Measurements from ENCODE around the gene RNF144B.

Gene RNF144B

DNA sequence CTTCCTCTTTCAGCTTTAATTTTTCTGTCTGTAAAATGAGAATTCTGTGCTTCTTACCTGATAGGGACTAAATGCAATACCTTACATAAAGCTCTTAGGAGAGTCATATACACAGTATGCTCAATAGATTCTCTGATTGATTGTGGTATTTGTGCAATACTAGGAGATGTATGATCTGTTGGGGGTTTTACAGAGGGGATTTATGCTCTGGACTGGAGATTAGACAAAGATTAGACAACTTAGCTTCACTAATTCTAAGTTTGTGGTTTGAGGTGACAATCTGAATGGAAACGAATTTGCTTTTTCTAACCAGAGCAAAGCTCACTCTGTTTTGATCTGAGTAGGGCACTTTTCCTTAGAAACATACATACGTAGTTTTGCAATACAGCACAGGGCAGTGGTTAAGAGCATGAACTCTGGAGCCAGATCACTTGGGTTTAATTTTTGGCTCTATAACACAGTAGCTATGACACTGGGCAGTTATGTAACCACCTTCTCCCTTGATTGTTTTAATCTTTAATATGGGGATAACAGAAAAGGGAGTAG is 126.2 kb downstream of the RNF144B start:
- Mint-ChIP-seq H3K4me3 (no peak overlapping the region), H3K27ac (no peak overlapping the region), H3K36me3 (ENCODE audit: low read depth) (no peaks in the 10 kb centered on the region), H3K9me3 (no peaks in the 10 kb centered on the region), H3K27me3 (ENCODE audit: low read depth, poor library complexity) (no peaks in the 10 kb centered on the region), H3K4me1 (peaks cover 18% of the 10 kb centered on the region)
- TF ChIP-seq, protein P1, sequence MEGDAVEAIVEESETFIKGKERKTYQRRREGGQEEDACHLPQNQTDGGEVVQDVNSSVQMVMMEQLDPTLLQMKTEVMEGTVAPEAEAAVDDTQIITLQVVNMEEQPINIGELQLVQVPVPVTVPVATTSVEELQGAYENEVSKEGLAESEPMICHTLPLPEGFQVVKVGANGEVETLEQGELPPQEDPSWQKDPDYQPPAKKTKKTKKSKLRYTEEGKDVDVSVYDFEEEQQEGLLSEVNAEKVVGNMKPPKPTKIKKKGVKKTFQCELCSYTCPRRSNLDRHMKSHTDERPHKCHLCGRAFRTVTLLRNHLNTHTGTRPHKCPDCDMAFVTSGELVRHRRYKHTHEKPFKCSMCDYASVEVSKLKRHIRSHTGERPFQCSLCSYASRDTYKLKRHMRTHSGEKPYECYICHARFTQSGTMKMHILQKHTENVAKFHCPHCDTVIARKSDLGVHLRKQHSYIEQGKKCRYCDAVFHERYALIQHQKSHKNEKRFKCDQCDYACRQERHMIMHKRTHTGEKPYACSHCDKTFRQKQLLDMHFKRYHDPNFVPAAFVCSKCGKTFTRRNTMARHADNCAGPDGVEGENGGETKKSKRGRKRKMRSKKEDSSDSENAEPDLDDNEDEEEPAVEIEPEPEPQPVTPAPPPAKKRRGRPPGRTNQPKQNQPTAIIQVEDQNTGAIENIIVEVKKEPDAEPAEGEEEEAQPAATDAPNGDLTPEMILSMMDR (IDR thresholded peaks at IDR 0.05), result no peak
- DNase-seq, result no peak

DNA sequence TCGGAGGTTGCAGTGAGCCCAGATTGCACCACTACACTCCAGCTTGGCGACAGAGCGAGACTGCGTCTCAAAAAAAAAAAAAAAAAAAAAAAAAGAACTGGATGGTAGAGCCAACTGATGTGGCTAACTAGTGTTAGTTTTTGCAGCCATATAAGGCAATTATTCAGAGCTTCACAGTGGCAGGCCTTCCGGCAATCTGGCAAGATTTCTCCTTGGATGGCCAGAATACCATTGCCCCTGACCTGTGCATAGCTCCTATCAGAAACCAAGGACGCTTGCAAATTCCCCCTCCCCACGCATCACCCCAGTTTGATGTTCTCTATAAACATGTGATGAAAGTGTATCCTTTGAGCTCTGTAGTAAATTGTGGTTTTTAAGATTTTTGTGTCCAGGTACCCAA is 127.0 kb downstream of the RNF144B start:
- Mint-ChIP-seq H3K4me1 (peaks cover 18% of the 10 kb centered on the region), H3K27ac (no peak overlapping the region), H3K9me3 (no peaks in the 10 kb centered on the region), H3K36me3 (ENCODE audit: low read depth) (no peaks in the 10 kb centered on the region), H3K4me3 (no peak overlapping the region), H3K27me3 (ENCODE audit: low read depth, poor library complexity) (peaks cover 3% of the 10 kb centered on the region)
- TF ChIP-seq, protein P1 (IDR thresholded peaks at IDR 0.05), result no peak
- no peak for DNase-seq

DNA sequence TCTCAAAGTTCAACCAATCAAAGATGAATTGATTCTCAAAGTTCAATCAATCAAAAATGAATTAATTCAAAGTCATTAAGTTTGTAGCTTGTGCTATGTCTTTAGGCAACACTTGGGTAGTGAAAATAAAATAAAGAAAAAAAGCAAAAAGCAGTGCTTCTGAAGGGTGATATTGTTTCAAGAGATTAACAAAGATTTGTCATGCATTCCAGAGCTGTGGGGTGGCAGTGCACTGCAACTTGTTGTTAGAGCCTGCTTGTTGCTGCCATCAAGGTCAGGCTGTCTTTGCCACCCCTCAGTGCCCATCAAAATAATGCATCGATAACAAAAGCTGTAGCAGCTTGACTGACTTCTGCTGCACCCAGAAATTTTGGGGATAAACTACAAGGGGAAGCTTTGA is 128.6 kb downstream of the RNF144B start:
- peaks cover 3% of the 10 kb centered on the region for H3K27me3 Mint-ChIP-seq (ENCODE audit: low read depth, poor library complexity)

More for the DNA sequence above, 128.6 kb downstream of the RNF144B start:
- Mint-ChIP-seq H3K4me3 (no peak overlapping the region), H3K27ac (no peak overlapping the region), H3K9me3 (no peaks in the 10 kb centered on the region), H3K36me3 (ENCODE audit: low read depth) (no peaks in the 10 kb centered on the region), H3K4me1 (peaks cover 18% of the 10 kb centered on the region)
- TF ChIP-seq, protein P1 (IDR thresholded peaks at IDR 0.05), result no peak
- no peak for DNase-seq
